ENCODE data around the gene FGGY.

FGGY gene

GRCh38 chr1:59443310-59443709, 146.4 kb downstream of the FGGY start:
- 0 out of 2 replicates have a peak, but pooled peaks cover 8% of the 10 kb centered on the region for H3K9me3 ChIP-seq (ENCODE audit: insufficient read depth, low read length)
- H3K4me3 ChIP-seq (ENCODE audit: insufficient read length, low read depth) = no peak overlapping the region
- no peak for DNase-seq (ENCODE audit: low read depth, low spot score)
- TF ChIP-seq YY1 (IDR thresholded peaks at IDR 0.05; ENCODE audit: insufficient read depth, insufficient read length) (no peak), ZNF274 (IDR thresholded peaks at IDR 0.05; ENCODE audit: low read depth, low read length) (no peak)
- H3K4me1 ChIP-seq (ENCODE audit: insufficient read depth, insufficient read length) = peaks cover 2% of the 10 kb centered on the region
- H3K9ac ChIP-seq (ENCODE audit: insufficient read length, low read depth) = no peak overlapping the region
- H3K27me3 ChIP-seq (ENCODE audit: insufficient read depth, insufficient read length) = no peaks in the 10 kb centered on the region
- no peaks in the 10 kb centered on the region for H3K36me3 ChIP-seq (ENCODE audit: insufficient read depth, insufficient read length, low read length)

GRCh38 chr1:59444520-59444919, 147.6 kb downstream of the FGGY start:
- H3K9me3 ChIP-seq (ENCODE audit: insufficient read depth, low read length) = 0 out of 2 replicates have a peak, but pooled peaks cover 9% of the 10 kb centered on the region
- TF ChIP-seq SUZ12 (IDR thresholded peaks at IDR 0.05; ENCODE audit: extremely low read depth, insufficient read depth, insufficient read length) (no peak), ZNF274 (IDR thresholded peaks at IDR 0.05; ENCODE audit: low read depth, low read length) (no peak), YY1 (IDR thresholded peaks at IDR 0.05; ENCODE audit: insufficient read depth, insufficient read length) (no peak)
- H3K27me3 ChIP-seq (ENCODE audit: insufficient read depth, insufficient read length) = no peaks in the 10 kb centered on the region
- no peak for DNase-seq (ENCODE audit: low read depth, low spot score)
- no peak overlapping the region for H3K9ac ChIP-seq (ENCODE audit: insufficient read length, low read depth)
- H3K4me3 ChIP-seq (ENCODE audit: insufficient read length, low read depth) = no peak overlapping the region
- no peaks in the 10 kb centered on the region for H3K36me3 ChIP-seq (ENCODE audit: insufficient read depth, insufficient read length, low read length)
- H3K4me1 ChIP-seq (ENCODE audit: insufficient read depth, insufficient read length) = peaks cover 2% of the 10 kb centered on the region

GRCh38 chr1:59445040-59445439, 148.1 kb downstream of the FGGY start:
- no peak for TF ChIP-seq YY1 (IDR thresholded peaks at IDR 0.05; ENCODE audit: insufficient read depth, insufficient read length)
- TF ChIP-seq SUZ12 (IDR thresholded peaks at IDR 0.05; ENCODE audit: extremely low read depth, insufficient read depth, insufficient read length) = no peak
- TF ChIP-seq ZNF274 (IDR thresholded peaks at IDR 0.05; ENCODE audit: low read depth, low read length) = no peak
- Histone ChIP-seq H3K9ac (ENCODE audit: insufficient read length, low read depth) (no peak overlapping the region), H3K4me1 (ENCODE audit: insufficient read depth, insufficient read length) (peaks cover 2% of the 10 kb centered on the region), H3K36me3 (ENCODE audit: insufficient read depth, insufficient read length, low read length) (no peaks in the 10 kb centered on the region), H3K9me3 (ENCODE audit: insufficient read depth, low read length) (0 out of 2 replicates have a peak, but pooled peaks cover 9% of the 10 kb centered on the region), H3K4me3 (ENCODE audit: insufficient read length, low read depth) (no peak overlapping the region), H3K27me3 (ENCODE audit: insufficient read depth, insufficient read length) (no peaks in the 10 kb centered on the region)
- DNase-seq (ENCODE audit: low read depth, low spot score) = no peak

DNA sequence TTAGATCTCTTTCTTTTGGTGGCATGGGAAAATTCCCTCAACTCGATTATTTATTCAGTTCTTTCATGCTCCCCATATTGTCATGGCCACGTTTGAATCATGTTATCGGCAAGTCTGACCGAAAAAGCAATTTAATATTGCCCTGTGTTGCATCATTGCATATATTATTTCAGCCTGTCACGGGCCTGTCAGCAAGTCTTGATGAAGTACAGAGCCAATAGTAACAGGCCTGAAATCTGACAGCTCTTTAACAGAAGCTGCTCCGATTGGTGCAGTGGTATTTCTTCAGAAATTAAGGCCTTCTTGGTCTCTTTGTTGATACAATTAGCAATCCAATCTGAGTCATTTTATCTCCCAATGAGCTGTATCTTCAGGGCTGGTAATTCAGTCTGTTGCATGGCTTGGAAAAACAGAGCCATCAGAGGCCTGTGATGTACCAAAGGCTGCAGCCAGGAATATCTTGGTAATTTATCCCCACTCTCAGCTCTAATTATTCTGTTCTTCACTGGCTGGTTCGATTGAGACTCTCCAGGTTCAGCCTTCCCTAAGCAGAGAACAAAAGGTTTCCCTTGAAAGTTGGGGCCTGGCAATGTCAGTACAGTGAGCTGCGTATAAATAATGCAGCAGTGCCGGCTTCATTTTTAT, 149.5 kb downstream of the FGGY start:
- no peak for DNase-seq (ENCODE audit: low read depth, low spot score)
- Histone ChIP-seq H3K9me3 (ENCODE audit: insufficient read depth, low read length) (0 out of 2 replicates have a peak, but pooled peaks cover 9% of the 10 kb centered on the region), H3K9ac (ENCODE audit: insufficient read length, low read depth) (no peak overlapping the region), H3K27me3 (ENCODE audit: insufficient read depth, insufficient read length) (no peaks in the 10 kb centered on the region), H3K4me3 (ENCODE audit: insufficient read length, low read depth) (no peak overlapping the region), H3K36me3 (ENCODE audit: insufficient read depth, insufficient read length, low read length) (no peaks in the 10 kb centered on the region), H3K4me1 (ENCODE audit: insufficient read depth, insufficient read length) (peaks cover 2% of the 10 kb centered on the region)
- TF ChIP-seq YY1 (IDR thresholded peaks at IDR 0.05; ENCODE audit: insufficient read depth, insufficient read length) (no peak), SUZ12 (IDR thresholded peaks at IDR 0.05; ENCODE audit: extremely low read depth, insufficient read depth, insufficient read length) (no peak), ZNF274 (IDR thresholded peaks at IDR 0.05; ENCODE audit: low read depth, low read length) (no peak)

- no peak overlapping the region for H3K9ac ChIP-seq (ENCODE audit: insufficient read length, low read depth)
- no peak for DNase-seq (ENCODE audit: low read depth, low spot score)
- H3K36me3 ChIP-seq (ENCODE audit: insufficient read depth, insufficient read length, low read length) = no peaks in the 10 kb centered on the region
- no peaks in the 10 kb centered on the region for H3K27me3 ChIP-seq (ENCODE audit: insufficient read depth, insufficient read length)
- H3K9me3 ChIP-seq (ENCODE audit: insufficient read depth, low read length) = 0 out of 2 replicates have a peak, but pooled peaks cover 9% of the 10 kb centered on the region
- TF ChIP-seq ZNF274 (IDR thresholded peaks at IDR 0.05; ENCODE audit: low read depth, low read length) (no peak), YY1 (IDR thresholded peaks at IDR 0.05; ENCODE audit: insufficient read depth, insufficient read length) (no peak), SUZ12 (IDR thresholded peaks at IDR 0.05; ENCODE audit: extremely low read depth, insufficient read depth, insufficient read length) (no peak)
- H3K4me1 ChIP-seq (ENCODE audit: insufficient read depth, insufficient read length) = no peaks in the 10 kb centered on the region
- no peak overlapping the region for H3K4me3 ChIP-seq (ENCODE audit: insufficient read length, low read depth)
Measured at GRCh38 chr1:59452026-59452425, 155.1 kb downstream of the FGGY start.

DNA sequence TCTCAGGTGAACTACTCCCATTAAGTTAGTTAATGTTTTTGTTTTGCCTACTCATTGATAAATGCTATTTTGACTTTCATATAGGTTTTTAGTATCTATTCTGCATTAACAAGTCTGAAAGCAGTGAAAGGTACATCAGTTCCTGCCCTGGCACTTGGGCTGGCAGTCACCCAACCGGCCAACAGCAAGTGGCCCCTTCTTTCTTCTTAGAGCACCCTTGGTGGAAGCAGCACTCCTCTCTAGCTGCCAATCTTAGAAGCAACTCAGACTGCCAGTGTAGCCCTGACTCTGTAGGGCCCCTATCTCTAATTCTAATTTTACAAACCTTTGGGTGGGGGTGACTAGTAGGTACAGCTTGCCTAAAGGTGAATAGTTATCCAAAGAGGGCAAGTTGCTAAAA, 155.7 kb downstream of the FGGY start:
- H3K4me1 ChIP-seq (ENCODE audit: insufficient read depth, insufficient read length) = no peaks in the 10 kb centered on the region
- H3K9me3 ChIP-seq (ENCODE audit: insufficient read depth, low read length) = 0 out of 2 replicates have a peak, but pooled peaks cover 8% of the 10 kb centered on the region
- no peaks in the 10 kb centered on the region for H3K36me3 ChIP-seq (ENCODE audit: insufficient read depth, insufficient read length, low read length)
- no peaks in the 10 kb centered on the region for H3K27me3 ChIP-seq (ENCODE audit: insufficient read depth, insufficient read length)
- H3K4me3 ChIP-seq (ENCODE audit: insufficient read length, low read depth) = no peak overlapping the region
- DNase-seq (ENCODE audit: low read depth, low spot score) = no peak
- H3K9ac ChIP-seq (ENCODE audit: insufficient read length, low read depth) = no peak overlapping the region
- no peak for TF ChIP-seq YY1 (IDR thresholded peaks at IDR 0.05; ENCODE audit: insufficient read depth, insufficient read length)
- TF ChIP-seq SUZ12 (IDR thresholded peaks at IDR 0.05; ENCODE audit: extremely low read depth, insufficient read depth, insufficient read length) = no peak
- no peak for TF ChIP-seq ZNF274 (IDR thresholded peaks at IDR 0.05; ENCODE audit: low read depth, low read length)

GRCh38 chr1:59453297-59453968, 156.5 kb downstream of the FGGY start:
- no peaks in the 10 kb centered on the region for H3K27me3 ChIP-seq (ENCODE audit: insufficient read depth, insufficient read length)
- H3K9ac ChIP-seq (ENCODE audit: insufficient read length, low read depth) = no peak overlapping the region
- no peaks in the 10 kb centered on the region for H3K36me3 ChIP-seq (ENCODE audit: insufficient read depth, insufficient read length, low read length)
- no peaks in the 10 kb centered on the region for H3K9me3 ChIP-seq (ENCODE audit: insufficient read depth, low read length)
- no peak for DNase-seq (ENCODE audit: low read depth, low spot score)
- no peak for TF ChIP-seq SUZ12 (IDR thresholded peaks at IDR 0.05; ENCODE audit: extremely low read depth, insufficient read depth, insufficient read length)
- TF ChIP-seq ZNF274 (IDR thresholded peaks at IDR 0.05; ENCODE audit: low read depth, low read length) = no peak
- no peak for TF ChIP-seq YY1 (IDR thresholded peaks at IDR 0.05; ENCODE audit: insufficient read depth, insufficient read length)
- no peak overlapping the region for H3K4me3 ChIP-seq (ENCODE audit: insufficient read length, low read depth)
- no peaks in the 10 kb centered on the region for H3K4me1 ChIP-seq (ENCODE audit: insufficient read depth, insufficient read length)

Data from NT2/D1 (cell line).